Upper lobe of left lung (tissue), 6 donors: ENCODE data around the gene GPR68. TPM values are rescaled to one million over a fixed set of nuclear protein-coding genes. Genes with fewer than 3 reads are reported as not detected.

Source experiments
- ATAC-seq, 2 donors: fragments of 200-7000 bp; cut with Tn5 transposase; one replicate each; pipeline ENCODE4 v1.9.1; 2022; ENCODE audit warnings: mild to moderate bottlenecking in 2 of 2, moderate library complexity in 2 of 2; ENCODE audit not compliant: low FRiP score in 2 of 2
- DNase-seq, 2 donors: peaks; one replicate each; pipeline ENCODE4 v3.0.0-alpha.2; 2019 to 2020
- H3K27ac ChIP-seq, 4 donors: fragments of 200-600 bp; sonication (generic); one replicate each; pipeline ENCODE4 v1.5.1; 2016 to 2019
- H3K27me3 ChIP-seq, 4 donors: fragments of 200-600 bp; sonication (generic); one replicate each; pipeline ENCODE4 v1.5.1; 2017 to 2019
- H3K36me3 ChIP-seq, 4 donors: fragments of 200-600 bp; sonication (generic); one replicate each; pipeline ENCODE4 v1.5.1; 2016 to 2019
- H3K4me1 ChIP-seq, 4 donors: fragments of 200-600 bp; sonication (generic); one replicate each; pipeline ENCODE4 v1.5.1; 2018 to 2019
- H3K4me3 ChIP-seq, 4 donors: fragments of 200-600 bp; sonication (generic); one replicate each; pipeline ENCODE4 v1.5.1; 2017 to 2019; ENCODE audit warnings: mild to moderate bottlenecking in 2 of 4, moderate library complexity in 1 of 4
- H3K9me3 ChIP-seq, 4 donors: fragments of 200-600 bp; sonication (generic); one replicate each; pipeline ENCODE4 v1.5.1; 2018 to 2019
- CTCF ChIP-seq, 6 experiments: fragments of 450-650 bp in 4 of 6; fragments of 200-600 bp in 2 of 6; sonication (generic) in 2 of 6; IDR thresholded peaks; one replicate each; pipeline ENCODE4 v1.5.1; 2016 to 2019; ENCODE audit warnings: antibody characterized with exemption in 6 of 6
- EP300 ChIP-seq, 4 donors: sonication (generic); formaldehyde crosslinking; IDR thresholded peaks; one replicate each; pipeline ENCODE4 v1.5.1; 2017; ENCODE audit warnings: antibody characterized with exemption in 4 of 4, control low read depth in 2 of 4
- POLR2A ChIP-seq, 4 donors: fragments of 450-650 bp; IDR thresholded peaks; one replicate each; pipeline ENCODE4 v1.5.1; 2016 to 2017; ENCODE audit warnings: antibody characterized with exemption in 4 of 4, mild to moderate bottlenecking in 2 of 4
- POLR2AphosphoS5 ChIP-seq, 2 donors: sonication (generic); formaldehyde crosslinking; IDR thresholded peaks; one replicate each; pipeline ENCODE4 v1.5.1; 2017; ENCODE audit warnings: antibody characterized with exemption in 2 of 2
- WGBS, 2 donors: methylation state at CpG; one replicate each; pipeline ENCODE4 v1.1.5; 2017 to 2018; 5-methylcytosine and 5-hydroxymethylcytosine counted together
- total RNA-seq, 6 donors: library from RNA; depleted of rRNA in 4 of 6; stranded (reverse); fragments of >200 nt in 4 of 6; gene quantifications; one replicate each; pipeline versions ENCODE4 v1.1.0 to v1.2.1, GENCODE V29; 2016 to 2021
- donor health status: DM: no; HTN: no; CAD: no; lungs with moderate emphysema.
- donor health status: DM: no; HTN: yes; CAD: no; lungs with severe emphysema.

GPR68 gene
- total RNA-seq, 6 donors from 2014 or later = 1.2 to 8.4 (median 3.3) TPM

- Histone ChIP-seq H3K27me3 (no peaks in the 10 kb centered on the region), H3K27ac (peak overlapping the region; percentile 65 to 83 (median 80)), H3K4me3 (peak overlapping the region; percentile 38 to 68 (median 60)), H3K9me3 (no peaks in the 10 kb centered on the region), H3K4me1 (peaks cover 48 to 64% (median 56%) of the 10 kb centered on the region in 4 donors), H3K36me3 (no peaks in the 10 kb centered on the region)
- DNase-seq (no peak), ATAC-seq (peak in 1 of 2 donors; percentile 4)
- 29% methylated on average over 20 of the region's 20 CpGs; no CpG with 5 or more reads in 1 of the 2 donors for WGBS, 2 donors
- TF ChIP-seq POLR2AphosphoS5 (IDR thresholded peaks at IDR 0.05) (no peak), CTCF (IDR thresholded peaks at IDR 0.05) (no peak), POLR2A (IDR thresholded peaks at IDR 0.05) (no peak), EP300 (IDR thresholded peaks at IDR 0.05) (no peak)
These were observed 9.4 kb upstream of the GPR68 start for GRCh38 chr14:91253795-91254323.

- DNase-seq = peak; percentile 58 to 94
- no peak for TF ChIP-seq EP300 (IDR thresholded peaks at IDR 0.05)
- peak in 1 of 6 experiments; percentile 5 for TF ChIP-seq CTCF (IDR thresholded peaks at IDR 0.05)
- Histone ChIP-seq H3K27ac (peak overlapping the region; percentile 65 to 83 (median 80)), H3K27me3 (no peaks in the 10 kb centered on the region), H3K36me3 (no peaks in the 10 kb centered on the region), H3K4me1 (peaks cover 46 to 63% (median 53%) of the 10 kb centered on the region in 4 donors), H3K9me3 (no peaks in the 10 kb centered on the region), H3K4me3 (peak overlapping the region; percentile 38 to 68 (median 60))
- 5 to 72% methylated on average over 3 to 20 of the region's 95 CpGs for WGBS, 2 donors
- ATAC-seq = peak in 1 of 2 donors; percentile 85
These were observed 8.6 kb upstream of the GPR68 start for GRCh38 chr14:91252871-91253794.

- no peaks in the 10 kb centered on the region for H3K9me3 ChIP-seq
- WGBS, 2 donors = 46 to 49% methylated on average over 4 to 5 of the region's 5 CpGs
- peak overlapping the region; percentile 50 to 70 (median 68) for H3K27ac ChIP-seq
- TF ChIP-seq POLR2A (IDR thresholded peaks at IDR 0.05) = no peak
- TF ChIP-seq CTCF (IDR thresholded peaks at IDR 0.05) = no peak
- no peak for TF ChIP-seq EP300 (IDR thresholded peaks at IDR 0.05)
- TF ChIP-seq POLR2AphosphoS5 (IDR thresholded peaks at IDR 0.05) = no peak
- no peak for DNase-seq
- no peaks in the 10 kb centered on the region for H3K36me3 ChIP-seq
- H3K4me3 ChIP-seq = no peak overlapping the region
- ATAC-seq = no peak
- no peaks in the 10 kb centered on the region for H3K27me3 ChIP-seq
- peaks cover 35 to 62% (median 50%) of the 10 kb centered on the region in 4 donors for H3K4me1 ChIP-seq
These were observed 6.4 kb upstream of the GPR68 start for GRCh38 chr14:91250912-91251311.

- DNase-seq = peak; percentile 49 to 72
- H3K36me3 ChIP-seq = no peaks in the 10 kb centered on the region
- H3K9me3 ChIP-seq = no peaks in the 10 kb centered on the region
- no peak overlapping the region for H3K4me3 ChIP-seq
- TF ChIP-seq CTCF (IDR thresholded peaks at IDR 0.05) = peak in 2 of 6 experiments; percentile 8 to 51
- TF ChIP-seq POLR2AphosphoS5 (IDR thresholded peaks at IDR 0.05) = peak in 1 of 2 donors; percentile 8
- TF ChIP-seq EP300 (IDR thresholded peaks at IDR 0.05) = peak in 1 of 4 donors; percentile 18
- no peak for TF ChIP-seq POLR2A (IDR thresholded peaks at IDR 0.05)
- peak; percentile 49 to 82 for ATAC-seq
- peaks cover 35 to 63% (median 50%) of the 10 kb centered on the region in 4 donors for H3K4me1 ChIP-seq
- 27 to 37% methylated on average over 10 of the region's 10 CpGs for WGBS, 2 donors
- H3K27ac ChIP-seq = peak overlapping the region; percentile 50 to 70 (median 68)
- H3K27me3 ChIP-seq = no peaks in the 10 kb centered on the region
These were observed 5.5 kb upstream of the GPR68 start for GRCh38 chr14:91249841-91250616.
